HPDE6-E6E7 (cell line): ENCODE results near the gene CXXC1.
"Not testable (repeated sequence)": the region's sequence is repeated elsewhere in the genome, so short reads cannot be mapped to it uniquely, and the experiment has no call there.

Source experiments
- DNase-seq: peaks from one replicate; pipeline ENCODE4 v3.0.0; 2011; ENCODE audit warnings: missing footprints; ENCODE audit errors: extremely low spot score

The CXXC1 gene

GRCh38 chr18:50274044-50274442, 13.4 kb downstream of the CXXC1 start:
- no peak for DNase-seq

- DNase-seq: no peak
These were observed 14.1 kb downstream of the CXXC1 start for GRCh38 chr18:50273203-50274043.

- DNase-seq: no peak
These were observed 14.9 kb downstream of the CXXC1 start for GRCh38 chr18:50272568-50272967.

DNA sequence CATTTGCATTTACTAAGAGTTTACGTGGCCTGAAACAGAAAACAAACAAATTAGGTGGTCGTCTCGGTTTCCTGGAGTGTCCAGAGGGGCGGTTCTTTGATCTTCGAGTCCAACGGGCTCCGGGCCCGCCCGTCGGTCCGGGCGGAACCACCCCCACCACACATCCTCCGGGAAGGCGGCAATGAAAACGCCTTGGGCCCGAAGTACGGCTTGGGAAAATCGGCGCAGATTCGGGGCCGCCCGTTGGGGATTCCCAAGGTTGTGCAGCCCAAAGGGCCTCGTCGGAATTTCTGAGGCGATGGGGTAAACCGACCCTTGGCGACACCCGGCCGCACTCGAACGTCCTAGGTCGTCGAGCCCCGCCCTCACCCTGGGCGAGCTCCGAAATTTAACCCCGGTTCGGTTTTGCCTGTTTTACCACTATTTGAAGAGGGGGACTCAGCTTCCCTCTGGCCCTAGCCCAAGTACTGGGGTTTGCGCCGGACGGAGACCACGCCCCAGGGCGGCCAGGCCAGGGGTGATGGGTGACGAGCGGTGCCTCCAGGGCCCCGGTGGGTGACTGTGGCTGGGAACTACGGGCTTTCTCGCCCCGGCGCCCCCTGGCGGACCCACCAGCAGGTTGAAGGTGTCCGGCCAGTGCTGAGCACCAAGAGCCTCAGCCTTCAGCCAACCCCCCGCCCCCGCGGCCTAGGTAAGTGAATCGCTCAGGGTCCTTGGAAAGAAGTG, 19.3 kb downstream of the CXXC1 start:
- DNase-seq: peak; percentile 54

DNA sequence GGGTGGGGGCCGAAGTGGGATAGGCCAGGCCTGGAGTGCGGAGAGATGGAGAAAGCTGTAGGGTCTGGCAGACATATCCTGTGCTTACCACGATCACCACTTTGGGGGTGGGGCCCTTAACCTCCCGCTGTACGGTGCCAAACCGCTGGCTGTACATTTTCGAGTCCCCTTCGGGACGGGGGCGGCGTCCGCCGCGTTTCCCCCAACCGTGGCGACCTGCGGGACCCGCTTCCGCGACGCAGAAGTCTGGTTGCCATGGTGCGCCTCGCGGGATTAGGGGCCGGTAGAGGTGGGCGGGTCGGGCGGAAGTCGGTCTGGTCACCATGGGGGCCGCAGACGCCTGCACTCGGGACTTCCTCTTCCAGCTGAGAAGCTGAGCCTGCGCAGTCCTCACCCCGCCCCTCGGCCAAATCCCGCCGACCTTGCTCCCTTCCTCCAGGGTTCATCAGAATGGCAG, 21.2 kb downstream of the CXXC1 start, which contains the start of gene CFAP53:
Gene CFAP53, minus strand, starts transcription at position 248 of the 457 bp plus-strand sequence. Its CDS starts 91 bp downstream, at position 157.
- DNase-seq: peak; percentile 88

DNA sequence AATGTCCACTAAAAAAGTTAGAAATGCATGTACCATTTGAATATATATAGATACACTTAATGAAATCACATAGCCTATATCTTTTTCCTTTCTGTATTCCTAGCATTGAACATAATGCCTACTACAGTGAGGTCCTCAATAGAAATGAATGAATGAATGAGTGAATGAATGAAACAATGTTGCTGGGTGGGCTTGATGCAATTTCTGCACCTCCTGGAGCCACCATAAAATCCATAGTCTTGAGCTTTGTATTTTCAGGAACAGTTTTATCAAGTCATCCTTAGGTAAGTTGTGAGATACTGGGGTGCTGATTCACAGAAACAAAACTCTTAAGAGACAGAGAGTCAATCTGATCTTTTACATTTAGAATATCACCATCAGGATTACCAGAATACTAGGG, 24.5 kb downstream of the CXXC1 start:
- DNase-seq: no peak

GRCh38 chr18:50250935-50251334, 36.6 kb downstream of the CXXC1 start:
- DNase-seq: no peak

GRCh38 chr18:50249576-50249975, 37.9 kb downstream of the CXXC1 start:
- DNase-seq: no peak

GRCh38 chr18:50247561-50247960, 39.9 kb downstream of the CXXC1 start:
- no peak for DNase-seq

DNA sequence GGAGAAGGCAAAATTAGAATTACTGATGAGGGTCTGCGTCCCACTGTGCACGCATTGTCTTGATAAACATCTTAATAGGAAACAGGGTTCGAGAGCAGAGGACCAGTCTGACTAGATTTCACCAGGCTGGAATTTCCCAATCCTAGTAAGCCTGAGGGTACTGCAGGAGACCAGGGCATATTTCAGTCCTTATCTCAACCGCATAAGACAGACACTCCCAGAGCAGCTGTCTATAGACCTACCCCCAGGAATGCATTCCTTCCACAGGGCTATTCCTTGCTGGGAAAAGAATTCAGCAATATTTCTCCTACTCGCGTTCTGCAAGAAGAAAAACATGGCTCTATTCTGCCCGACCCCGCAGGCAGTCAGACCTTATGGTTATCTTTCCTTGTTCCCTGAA, 45.7 kb downstream of the CXXC1 start:
- not testable (repeated sequence) for DNase-seq

- no peak for DNase-seq
These were observed 47.4 kb downstream of the CXXC1 start for GRCh38 chr18:50240080-50240563.

- DNase-seq: no peak
These were observed 55.1 kb downstream of the CXXC1 start for GRCh38 chr18:50232419-50232818.
